Hematopoietic multipotent progenitor cell treated with erythropoietin and hydrocortisone succinate and interleukin-3 and kit ligand, for 15 days (in vitro differentiated cells): ENCODE measurements around the gene CDKN2AIP.
"Not testable (repeated sequence)": the region's sequence is repeated elsewhere in the genome, so short reads cannot be mapped to it uniquely, and the experiment has no call there.

Experiments used
- DNase-seq: peaks from one replicate; pipeline ENCODE4 v3.0.0-alpha.2; 2015; ENCODE audit warnings: low spot score

The CDKN2AIP gene

DNA sequence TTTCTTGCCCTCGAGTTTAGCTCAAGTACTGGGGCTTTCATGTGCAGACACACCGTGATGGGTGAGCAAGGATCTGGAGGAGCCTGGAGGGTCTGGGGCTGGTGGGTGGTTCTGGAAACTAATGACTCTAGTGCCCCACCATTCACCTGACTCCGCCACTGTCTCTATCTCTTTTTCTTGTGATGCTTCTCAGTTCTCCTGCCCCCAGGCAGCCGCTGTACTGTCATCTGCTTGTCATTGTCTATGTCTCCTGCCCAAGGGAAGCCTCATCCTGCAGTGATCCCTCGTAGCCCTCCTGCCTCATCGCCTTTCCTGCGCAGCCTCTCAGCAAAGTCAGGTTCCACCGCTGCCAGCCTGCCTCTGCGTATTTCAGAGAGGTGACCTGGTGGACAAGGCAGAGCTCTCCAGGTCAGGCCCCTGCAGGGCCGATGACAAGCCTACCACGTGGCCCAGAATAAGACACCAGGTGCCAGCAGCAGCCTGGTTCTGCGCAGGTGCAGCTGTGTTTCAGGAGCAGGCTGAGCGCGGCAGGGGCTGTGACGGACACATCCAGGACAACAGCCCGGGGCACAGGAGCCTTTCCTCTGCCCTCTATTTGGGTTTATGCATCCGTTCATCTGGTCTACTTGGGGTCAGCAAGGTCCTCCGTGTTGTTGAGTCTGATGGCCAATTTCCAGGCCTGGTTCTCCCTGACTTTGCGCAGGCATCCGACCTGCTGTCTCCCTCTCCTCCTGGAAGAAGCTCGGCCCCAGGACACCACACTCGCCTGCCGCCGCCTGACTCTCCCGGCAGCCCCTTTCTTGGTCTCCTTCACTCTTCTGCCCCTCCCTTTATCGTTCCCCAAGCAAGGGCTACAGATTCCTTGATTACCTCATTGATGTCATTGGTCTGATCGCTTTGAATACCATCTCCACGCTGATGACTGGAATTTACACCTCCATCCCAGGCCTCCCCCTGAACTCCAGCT is 30.9 kb upstream of the CDKN2AIP start:
- DNase-seq, result no peak

DNA sequence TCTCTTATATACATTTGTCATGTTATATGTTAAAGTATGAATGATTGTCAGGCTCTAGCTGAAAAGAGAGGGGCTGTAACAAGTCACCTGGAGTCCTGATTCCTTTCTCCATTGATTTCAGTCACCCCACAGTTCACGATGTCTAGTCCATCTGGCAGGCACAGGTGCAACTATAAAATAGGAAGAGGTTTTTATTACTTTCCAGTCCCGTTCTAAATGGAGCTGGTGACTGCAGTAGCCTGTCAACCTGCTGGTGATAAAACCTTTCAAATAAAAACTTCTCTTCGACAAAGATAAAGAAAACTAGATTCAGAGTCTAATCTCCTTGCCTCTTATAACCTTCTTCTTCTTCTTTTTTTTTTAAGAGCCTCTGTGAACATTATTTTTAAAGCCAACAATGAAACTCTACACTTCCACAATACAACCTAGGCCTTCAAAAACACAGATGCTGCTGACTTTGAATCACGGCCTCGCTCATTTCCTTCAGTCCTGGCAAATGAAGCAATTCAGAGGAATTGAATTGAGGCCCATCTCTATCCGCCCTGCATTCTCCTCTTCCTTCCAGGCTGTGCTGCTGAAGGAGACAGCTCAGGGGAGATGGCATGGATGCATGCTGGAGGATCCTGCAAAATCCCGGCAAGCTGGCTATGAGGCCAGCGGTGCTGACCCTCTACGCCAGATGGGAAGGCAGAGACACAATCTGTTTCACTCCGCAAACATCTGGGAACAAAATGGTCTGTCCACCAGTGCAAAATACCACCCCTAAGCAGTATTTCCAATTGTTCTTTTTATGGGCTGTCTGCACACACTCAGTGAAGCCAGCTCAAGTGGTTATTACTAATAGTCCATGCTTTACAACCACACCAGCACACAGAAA is 27.3 kb upstream of the CDKN2AIP start:
- no peak for DNase-seq

DNA sequence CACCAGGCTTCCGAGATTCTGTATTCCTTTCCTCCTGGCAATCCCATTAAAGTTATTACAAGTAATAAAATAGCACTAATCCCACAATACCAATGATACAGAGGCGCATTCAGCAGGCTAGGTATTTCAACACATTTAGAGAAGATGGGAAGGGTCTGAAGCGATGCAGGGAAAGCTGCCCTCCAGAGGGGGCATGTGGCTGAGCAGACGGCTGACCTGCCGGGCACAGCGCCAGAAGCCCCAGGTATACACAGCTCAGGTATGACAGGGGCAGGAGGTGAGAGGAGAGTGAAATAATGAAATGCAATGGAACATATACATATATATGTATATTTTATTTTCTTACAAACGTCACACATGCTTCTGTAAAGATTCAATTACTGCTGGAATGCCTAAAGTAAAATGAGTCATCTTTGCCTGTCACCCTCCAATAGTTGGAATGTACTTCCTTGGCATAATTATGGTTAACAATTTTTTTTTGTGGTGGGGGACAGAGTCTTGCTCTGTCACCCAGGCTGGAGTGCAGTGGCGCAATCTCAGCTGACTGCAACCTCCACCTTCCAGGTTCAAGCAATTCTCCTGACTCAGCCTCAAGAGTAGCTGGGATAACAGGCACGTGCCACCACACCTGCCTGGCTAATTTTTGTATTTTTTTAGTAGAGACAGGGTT is 21.3 kb upstream of the CDKN2AIP start:
- DNase-seq, result no peak

DNA sequence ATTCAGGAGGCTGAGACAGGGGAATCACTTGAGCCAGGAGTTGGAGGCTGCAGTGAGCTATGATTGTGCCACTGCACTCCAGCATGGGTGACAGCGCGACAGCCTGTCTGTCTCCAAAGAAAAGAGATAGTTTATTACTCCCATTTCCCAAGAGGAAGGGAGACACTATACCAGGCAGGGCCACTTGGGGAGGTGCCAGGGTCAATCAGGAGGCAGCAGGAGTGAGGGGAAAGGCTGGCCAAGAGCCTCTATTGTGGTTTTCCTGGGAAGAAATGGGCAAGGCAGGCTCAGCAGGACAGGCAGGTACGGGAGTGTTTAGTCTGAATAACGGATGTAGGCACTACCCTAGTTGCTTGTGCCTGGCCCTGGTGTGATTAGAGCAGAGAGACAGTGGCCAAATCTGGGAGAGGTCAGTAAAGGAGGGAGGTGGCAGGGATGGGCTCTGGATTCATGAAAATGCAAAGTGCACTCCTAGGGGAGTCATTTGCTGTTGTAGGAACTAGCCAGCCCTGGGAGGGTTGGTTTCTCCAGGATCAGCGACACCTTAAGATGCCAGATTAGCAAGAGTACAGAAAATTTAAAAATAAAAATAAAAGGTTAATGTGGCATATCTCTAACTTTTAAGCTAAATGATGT is 20.2 kb upstream of the CDKN2AIP start:
- no peak for DNase-seq

DNA sequence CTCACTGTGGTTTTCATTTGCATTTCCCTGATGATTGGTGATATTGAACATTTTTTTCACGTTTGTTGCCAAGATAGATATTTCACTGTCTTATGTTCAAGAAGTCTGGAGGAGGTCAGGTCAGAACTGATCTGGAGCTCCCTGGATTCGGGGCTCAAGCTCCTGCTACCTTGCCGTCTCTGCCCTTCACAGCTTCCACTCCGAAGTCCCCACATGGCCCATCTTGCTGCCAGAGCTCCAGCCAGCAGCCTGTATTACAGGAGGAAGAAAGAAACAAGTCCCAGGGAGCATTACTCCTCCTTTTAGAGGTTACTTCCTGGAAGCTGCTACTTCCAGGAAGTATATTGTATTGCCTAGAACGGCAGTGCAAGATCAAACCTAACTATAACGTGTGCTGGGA is 17.9 kb upstream of the CDKN2AIP start:
- DNase-seq, result no peak

DNA sequence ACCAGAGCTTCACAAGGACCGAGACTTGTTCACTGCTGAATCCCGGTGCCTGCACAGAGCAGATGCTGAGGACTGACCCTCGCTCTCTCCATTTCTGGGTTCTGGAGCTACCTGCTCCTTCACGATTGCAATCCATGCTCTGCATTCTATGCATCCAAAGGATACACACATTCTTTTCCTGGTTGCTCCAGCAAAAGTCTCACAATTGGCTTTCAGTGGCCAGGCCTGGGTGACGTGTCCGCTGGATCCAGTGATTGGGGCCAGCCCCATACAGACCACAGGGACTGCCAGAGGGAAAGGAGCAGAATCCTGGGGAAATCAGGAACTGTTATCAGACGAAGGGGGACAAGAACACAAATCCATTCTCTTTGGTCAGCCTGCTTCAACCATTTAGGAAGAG is 14.9 kb upstream of the CDKN2AIP start:
- no peak for DNase-seq

DNA sequence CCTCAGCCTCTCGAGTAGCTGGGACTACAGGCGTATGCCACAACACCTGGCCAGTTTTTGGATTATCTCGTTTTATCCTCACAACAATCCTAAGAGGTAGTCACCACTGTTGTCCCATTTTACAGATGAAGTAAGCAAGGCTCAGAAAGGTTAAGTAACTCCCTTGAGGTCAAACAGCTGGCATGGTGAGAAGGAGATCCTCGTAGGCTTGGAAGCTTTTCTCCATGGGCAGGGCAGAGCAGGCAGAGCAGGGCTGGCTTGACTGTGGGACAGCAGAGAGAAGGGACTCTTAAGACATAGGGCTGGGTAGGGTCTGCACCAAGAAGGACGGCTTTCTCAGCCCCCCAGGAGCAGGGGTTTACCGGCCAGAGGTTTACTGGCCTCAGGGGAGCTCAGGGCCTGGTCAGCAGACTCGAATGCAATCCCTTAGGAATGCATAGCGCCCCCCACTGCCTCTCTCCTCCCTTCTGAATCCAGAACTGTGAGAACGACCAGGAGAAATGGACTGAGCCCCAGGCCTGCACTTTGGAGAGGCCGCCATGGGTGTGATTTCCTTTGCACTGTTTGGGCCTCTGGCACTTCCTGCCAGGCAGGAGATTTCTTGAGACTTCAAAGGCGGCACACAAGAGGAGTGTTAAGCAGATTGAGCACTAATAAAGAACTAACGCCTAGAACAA is 14.0 kb upstream of the CDKN2AIP start:
- DNase-seq, result no peak

DNA sequence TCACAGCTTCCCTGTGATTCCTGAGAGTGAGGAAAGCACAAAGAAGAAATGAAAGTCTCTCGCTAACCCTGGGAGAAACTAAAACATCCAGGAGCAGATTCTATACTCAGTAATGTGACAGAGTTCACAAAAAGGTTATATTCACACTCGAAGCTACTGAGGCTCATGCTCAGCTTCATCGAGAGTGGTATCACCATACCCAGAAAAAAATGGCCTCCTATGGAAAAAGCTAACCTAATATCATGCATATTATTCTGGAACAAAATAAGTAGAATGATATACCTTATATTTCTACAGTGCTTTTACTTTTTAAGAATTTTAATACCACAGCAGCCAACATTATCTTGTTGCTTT is 13.5 kb upstream of the CDKN2AIP start:
- DNase-seq, result no peak

DNA sequence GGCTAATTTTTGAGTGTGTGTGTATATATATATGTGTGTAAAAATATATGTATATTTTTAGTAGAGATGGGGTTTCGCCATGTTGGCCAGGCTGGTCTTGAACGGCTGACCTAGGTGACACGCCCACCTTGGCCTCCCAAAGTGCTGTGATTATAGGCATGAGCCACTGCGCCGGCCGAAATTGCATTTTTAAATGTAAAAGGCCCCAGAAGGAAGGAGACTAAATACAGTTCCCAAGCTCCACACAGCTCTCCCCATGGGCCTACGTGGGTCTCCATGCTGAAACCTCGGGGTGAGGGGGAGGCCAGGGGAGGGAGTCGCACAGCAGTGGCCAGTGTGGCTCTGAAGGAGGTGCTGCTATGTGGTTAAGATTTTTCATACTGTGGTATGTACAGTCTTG is 12.8 kb upstream of the CDKN2AIP start:
- no peak for DNase-seq

DNA sequence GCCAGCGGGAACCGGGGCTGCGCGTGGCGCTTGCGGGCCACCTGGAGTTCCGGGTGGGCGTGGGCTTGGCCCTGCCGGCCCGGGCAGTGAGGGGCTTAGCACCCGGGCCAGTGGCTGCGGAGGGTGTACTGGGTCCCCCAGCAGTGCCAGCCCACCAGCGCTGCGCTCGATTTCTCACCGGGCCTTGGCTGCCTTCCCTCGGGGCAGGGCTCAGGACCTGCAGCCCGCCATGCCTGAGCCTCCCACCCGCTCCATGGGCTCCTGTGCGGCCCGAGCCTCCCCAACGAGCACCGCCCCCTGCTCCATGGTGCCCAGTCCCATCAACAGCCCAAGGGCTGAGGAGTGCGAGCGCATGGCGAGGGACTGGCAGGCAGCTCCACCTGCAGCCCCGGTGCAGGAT is 11.3 kb upstream of the CDKN2AIP start:
- DNase-seq, result not testable (repeated sequence)

DNA sequence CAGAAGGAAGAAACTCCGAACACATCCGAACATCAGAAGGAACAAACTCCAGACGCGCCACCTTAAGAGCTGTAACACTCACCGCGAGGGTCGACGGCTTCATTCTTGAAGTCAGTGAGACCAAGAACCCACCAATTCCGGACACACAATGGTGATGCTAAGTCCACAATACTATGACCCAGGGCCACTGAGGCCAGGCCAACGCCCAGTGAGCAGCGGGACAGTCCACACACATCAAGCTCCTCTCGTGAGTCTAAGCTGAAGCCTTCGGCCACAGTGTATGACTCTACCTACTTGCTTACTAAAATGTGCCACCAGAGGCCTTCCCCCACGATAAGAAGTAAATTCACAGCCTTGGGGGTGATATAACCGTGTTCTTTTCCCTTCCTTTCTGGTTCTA is 10.2 kb upstream of the CDKN2AIP start:
- no peak for DNase-seq

DNA sequence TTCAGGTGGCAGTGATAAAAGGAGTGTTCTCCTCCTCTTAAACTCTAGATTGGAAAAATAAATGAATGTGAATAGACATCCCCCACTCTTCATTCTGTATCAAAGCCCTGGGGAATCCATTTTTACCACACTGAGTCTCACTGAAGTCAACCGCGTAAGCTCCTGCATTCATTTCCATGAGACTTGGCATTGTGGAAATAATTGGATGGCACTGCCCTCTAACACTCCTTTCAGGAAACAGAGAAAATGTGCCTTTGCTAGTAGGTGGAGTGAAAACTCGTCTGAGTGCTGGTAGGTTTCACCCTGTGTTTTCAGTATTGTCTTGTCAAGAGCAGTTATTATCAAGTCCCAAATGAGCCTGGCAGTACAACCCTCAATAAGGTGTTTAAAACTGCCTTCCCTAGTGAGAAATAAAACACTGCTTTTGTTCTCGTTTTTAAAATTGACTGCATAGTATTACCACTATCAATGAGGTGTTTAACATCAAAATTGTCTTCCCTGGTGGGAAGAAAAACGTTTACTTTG is 9.7 kb upstream of the CDKN2AIP start:
- no peak for DNase-seq

DNA sequence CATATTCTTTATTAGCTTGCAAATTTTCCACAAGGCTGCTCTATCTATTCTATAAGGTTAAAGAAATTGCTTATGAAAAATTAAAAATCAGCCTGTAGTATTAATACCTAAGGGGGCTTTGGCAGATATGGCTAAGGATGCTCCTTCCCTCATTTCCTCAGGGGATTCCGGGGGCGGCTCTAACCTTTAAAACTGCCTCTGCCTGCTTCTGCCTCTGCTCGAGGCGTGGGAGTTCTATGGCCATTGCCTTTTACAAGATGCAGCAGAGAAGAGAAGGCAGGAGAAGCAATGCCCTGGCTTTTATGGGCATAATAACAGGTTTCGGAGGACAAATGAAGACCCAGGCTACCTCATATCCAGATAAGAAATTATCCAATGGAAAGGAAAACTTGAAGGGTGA is 8.6 kb upstream of the CDKN2AIP start:
- no peak for DNase-seq

DNA sequence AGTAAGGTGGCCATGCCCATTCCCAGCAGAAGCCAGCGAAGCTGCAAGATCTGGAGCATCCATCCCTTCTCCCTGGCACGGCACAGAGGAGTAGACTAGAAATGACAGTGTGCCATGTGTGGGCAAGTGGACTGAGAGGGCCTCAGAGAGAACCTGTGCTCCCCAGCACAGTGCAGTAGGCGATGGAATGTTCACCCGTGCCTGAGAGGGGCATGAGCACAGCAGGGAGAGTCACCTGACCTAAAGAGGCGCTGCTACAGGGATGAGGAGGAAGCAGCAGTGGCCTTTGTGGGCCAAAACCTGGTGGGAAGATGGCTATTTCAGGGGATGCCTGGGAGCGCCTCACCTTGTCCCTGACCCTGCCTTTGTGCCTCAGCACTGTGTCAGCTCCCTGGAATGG is 8.0 kb upstream of the CDKN2AIP start:
- no peak for DNase-seq

DNA sequence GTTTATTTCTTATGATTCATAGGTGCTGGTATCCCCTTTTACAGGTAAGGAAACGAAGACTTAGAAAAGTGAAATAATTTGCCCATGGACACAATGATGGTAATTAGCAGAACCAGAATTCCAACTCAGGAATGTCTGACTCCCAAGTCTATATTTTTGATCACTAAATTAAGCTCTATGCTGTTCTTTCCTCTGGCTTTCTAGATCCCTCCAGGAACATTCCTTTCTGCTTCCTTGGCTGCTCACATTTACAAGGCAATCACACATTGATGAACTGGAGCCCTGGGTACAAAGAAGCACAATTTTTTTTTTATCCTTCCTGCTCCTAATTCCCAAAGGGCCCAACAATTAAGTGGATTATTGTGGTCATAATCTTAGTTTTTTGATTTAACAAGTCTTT is 7.0 kb upstream of the CDKN2AIP start:
- DNase-seq, result no peak

DNA sequence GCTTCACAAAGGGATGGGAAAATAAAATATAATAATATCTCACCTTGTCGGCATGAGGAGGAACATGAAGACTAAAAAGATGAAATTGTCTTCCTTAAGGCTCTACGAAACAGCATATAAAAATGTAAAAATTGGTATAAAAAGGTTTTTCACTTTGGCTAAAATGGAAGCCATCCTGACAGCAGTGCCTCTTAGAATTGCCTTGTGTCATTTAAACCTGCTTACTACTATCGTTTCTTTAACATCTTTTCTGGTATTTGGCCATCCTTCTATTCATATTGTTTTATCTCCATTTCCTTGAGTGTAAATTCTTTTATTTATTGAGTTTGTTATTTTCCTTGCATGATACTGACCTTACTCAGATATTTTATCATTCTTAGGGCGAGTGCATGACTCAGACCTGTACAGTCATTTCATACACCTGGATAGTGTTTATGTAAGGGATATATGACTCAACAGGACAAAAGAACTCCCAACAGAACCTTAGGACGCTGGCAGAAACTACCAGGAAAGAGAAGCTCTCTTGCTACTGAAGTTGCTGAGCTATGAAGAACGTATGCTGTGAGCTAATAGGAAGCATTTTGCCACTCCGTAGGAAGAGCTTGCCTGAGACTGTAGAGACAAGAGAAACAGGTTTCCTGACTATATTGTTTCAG is 5.8 kb upstream of the CDKN2AIP start:
- DNase-seq, result no peak

DNA sequence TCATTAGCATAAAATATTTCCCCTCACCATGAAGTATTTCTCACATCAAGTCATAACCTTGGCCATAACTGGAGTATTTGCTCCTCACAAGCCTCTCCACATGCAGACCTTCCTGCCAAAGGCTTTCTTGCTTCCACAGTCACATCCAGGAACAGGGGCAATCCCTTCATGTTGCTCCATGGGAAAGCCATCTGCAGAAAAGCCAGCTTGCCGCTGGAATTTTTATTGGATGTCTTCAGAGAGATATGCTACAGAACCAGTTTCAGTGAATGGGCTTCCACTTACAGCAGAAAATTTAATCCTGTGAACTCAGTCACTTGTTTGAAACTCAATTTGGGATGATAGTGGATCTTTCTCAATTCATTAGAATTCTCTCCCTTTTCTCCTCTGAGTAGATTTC is 3.2 kb upstream of the CDKN2AIP start:
- DNase-seq, result no peak

DNA sequence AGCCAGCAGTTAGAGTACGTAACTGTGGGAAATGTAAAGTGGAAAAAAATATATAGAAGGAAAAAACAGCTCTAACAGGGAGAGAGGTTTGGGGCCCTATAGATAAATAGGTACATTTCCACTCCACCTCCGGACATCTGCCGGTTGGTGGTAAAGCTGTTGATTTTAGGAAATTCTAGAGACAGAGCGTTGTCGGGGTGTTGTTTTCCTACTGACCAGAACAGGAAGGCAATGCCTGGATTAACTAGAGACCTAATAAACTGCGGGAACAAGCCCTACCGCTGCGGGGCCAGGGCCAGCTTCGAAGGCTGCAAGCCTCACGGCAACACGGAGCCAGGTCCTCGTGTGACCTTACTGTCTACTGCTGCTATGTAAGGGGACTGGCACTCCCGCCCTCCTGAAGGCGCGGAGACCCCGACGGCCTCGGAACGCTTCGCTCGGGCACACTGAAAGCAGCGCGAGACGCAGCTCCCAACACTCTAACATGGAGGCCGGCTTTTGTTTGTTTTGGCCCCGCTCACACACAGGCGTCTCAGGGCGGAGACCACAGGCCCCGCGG is 702 bp upstream of the CDKN2AIP start:
- no peak for DNase-seq

DNA sequence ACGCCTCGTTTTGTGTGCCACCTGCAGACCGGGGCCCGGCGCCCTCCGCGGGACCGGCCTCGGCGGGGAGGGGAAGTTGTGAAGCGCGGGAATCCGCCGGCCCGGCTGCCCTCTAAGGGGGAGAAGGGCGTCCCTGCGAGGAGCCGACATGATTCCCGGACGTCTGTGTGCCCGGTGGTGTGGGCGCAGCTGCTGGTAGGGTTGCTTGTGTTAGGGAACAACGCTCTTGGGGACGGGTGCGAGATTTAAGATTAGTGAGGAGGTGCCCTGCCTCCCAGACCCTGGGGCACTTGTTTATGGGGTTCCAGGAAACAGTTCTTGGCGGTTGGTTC is 627 bp downstream of the CDKN2AIP start:
- DNase-seq, result peak; percentile 29

DNA sequence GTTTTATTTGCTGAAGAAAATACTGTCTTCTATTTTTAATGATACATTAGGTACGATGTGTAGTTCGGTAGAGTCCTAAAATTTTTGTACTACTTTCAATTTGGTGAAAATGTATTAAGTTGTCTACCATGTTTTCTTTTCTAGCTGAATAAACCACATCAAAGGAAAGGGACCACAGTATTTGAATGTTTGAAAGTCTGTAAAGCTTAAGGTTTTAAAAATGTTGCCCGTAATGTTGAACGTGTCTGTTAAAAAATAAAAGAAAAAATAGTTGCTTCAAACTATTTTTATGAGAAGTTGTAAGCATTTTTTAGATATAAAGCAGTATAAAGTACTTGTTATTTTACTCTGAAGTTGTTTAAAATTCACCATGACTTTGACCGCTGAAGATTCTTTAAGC is 3.2 kb downstream of the CDKN2AIP start:
- DNase-seq, result no peak

DNA sequence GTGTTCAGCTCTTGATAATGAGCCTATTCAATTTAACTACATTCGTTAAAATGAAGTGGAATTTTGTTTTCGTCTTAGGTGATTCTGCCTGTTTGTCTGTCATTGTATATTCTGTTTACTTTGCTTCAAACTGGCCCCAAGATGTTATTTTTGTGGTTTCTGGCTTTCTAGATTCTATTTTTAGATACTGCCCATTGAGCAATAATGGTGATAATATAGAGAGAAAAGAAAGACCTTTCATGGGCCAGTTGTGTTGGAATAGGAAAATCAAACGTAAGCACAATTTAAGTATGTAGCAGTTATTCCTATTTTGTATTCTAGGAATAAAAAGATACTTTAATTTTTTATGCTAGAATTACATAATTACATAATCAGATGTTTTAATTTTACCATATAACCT is 4.0 kb downstream of the CDKN2AIP start:
- no peak for DNase-seq
